CD4-positive, alpha-beta T cell treated with Interleukin-21 for 1 hour (primary cell): ENCODE measurements around the gene TPSG1.
"Not testable (repeated sequence)": the region's sequence is repeated elsewhere in the genome, so short reads cannot be mapped to it uniquely, and the experiment has no call there.

Source experiments
- DNase-seq: peaks from one replicate; pipeline ENCODE4 v3.0.0-alpha.2; 2020

The TPSG1 gene

DNA sequence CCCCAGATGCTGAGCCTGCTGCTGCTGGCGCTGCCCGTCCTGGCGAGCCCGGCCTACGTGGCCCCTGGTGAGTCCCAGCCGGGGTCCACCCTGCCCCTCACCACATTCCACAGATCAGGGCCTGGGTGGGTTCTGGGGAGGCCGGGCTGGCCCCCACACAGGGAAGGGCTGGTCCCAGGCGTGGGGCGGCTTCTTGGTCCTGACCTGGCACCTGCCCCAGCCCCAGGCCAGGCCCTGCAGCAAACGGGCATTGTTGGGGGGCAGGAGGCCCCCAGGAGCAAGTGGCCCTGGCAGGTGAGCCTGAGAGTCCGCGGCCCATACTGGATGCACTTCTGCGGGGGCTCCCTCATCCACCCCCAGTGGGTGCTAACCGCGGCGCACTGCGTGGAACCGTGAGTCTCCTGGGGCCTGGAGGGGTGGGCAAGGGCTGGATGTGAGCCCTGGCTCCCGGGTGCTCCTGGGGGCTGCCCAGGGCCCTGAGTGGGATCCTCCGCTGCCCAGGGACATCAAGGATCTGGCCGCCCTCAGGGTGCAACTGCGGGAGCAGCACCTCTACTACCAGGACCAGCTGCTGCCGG lies 31.3 kb upstream of the TPSG1 start:
- not testable (repeated sequence) for DNase-seq

DNA sequence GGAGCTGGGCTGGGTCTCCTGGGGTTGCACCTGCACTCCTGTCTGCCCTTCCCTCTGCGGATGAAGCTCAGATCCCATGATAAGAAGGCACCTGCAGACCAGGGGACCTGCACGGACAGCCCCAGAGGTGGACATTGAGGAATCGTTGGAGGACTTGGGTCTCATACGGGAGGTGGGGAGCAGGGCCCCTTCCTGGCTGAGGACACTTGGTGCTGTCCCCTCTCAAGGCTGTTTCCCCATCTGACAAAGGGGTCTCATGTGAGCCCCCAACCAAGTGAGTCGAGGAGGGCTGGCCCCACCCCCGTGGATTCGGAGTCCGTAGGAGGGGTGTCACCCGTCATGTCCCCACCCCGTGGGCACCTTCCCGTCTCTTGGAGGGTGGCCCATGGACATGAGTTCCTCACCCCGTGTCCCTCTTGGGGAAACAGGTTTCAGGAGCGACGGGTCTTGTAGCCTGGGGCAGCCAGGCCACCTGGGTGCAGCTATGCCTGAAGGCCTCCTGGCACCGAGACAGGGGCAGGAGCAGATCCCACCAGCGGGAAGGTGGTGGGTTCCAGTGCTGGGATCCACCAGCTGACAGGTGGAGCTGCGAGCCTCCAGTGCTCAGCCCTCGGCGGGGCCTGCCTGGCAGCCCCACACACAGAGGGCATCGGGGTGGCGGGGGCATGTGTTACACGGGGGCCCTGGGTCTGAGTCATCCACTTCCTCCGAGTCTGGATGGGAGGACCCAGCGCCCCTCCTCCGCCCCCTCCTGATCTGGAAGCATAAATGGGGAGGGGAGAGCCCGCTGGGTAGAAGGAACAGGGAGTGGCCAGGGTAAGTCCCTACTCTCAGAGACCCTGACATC lies 30.4 kb upstream of the TPSG1 start, which contains the start of gene TPSD1:
TSS of gene TPSD1 (plus strand) at position 794 of the 847 bp plus-strand sequence. CDS start 212 bp downstream, outside the sequence.
- DNase-seq = not testable (repeated sequence)

GRCh38 chr16:1254821-1255220 lies 29.8 kb upstream of the TPSG1 start:
- not testable (repeated sequence) for DNase-seq

GRCh38 chr16:1253701-1254364 lies 28.8 kb upstream of the TPSG1 start:
- DNase-seq = not testable (repeated sequence)

GRCh38 chr16:1249031-1249755 lies 24.1 kb upstream of the TPSG1 start:
- not testable (repeated sequence) for DNase-seq

GRCh38 chr16:1247903-1248537 lies 23.0 kb upstream of the TPSG1 start:
- not testable (repeated sequence) for DNase-seq

GRCh38 chr16:1245452-1246020 lies 20.5 kb upstream of the TPSG1 start:
- no peak for DNase-seq

DNA sequence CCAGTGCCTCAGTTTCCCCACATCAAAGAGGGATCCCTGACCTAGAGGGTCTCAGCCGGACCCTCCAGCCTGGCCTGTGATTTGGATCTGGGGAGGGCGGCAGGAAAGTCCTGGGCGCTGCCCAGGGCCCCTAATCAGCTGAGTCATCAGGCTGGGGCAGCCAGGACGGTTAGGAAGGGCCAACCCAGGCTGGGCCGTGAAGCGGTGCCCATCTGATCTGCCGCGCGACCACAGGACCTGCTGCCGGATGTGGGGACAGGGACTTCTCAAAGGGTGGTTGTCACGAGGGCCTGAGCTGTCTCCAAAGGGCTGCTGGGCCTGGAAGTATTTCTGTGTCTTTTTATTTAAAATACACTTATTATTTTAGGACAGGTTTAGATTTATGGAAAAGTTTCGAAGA lies 19.8 kb upstream of the TPSG1 start:
- DNase-seq = no peak

GRCh38 chr16:1243907-1244850 lies 19.1 kb upstream of the TPSG1 start:
- not testable (repeated sequence) for DNase-seq

DNA sequence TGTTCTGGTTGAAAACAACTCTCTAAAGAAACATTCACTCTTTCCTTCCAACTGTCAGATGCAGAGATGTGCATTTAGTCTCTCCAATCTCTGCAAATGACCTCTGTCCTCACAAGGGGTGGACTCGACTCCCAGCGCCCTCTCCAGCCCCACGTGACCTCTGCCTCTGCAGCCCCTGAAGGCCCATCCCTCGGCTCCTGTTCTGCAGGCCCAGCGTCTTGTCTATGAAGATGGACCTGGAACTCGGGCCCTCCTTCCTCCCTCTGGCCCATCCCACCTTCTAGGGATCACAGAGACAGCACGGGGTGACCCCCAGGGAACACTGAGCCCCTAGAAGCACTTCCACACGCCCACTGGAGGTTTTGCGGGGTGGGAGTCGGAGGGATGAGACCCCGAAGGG lies 18.3 kb upstream of the TPSG1 start:
- not testable (repeated sequence) for DNase-seq

GRCh38 chr16:1241081-1241480 lies 16.0 kb upstream of the TPSG1 start:
- not testable (repeated sequence) for DNase-seq

DNA sequence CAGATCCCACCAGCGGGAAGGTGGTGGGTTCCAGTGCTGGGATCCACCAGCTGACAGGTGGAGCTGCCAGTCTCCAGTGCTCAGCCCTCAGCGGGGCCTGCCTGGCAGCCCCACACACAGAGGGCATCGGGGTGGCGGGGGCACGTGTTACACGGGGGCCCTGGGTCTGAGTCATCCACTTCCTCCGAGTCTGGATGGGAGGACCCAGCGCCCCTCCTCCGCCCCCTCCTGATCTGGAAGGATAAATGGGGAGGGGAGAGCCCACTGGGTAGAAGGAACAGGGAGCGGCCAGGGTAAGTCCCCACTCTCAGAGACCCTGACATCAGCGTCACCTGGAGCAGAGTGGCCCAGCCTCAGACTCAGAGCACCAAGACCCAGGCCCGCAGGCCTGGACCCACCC lies 15.4 kb upstream of the TPSG1 start, which contains the start of gene TPSAB1:
TSS of gene TPSAB1 (plus strand) at position 270 of the 400 bp plus-strand sequence. CDS start 234 bp downstream, outside the sequence.
- not testable (repeated sequence) for DNase-seq

GRCh38 chr16:1239575-1239974 lies 14.5 kb upstream of the TPSG1 start:
- not testable (repeated sequence) for DNase-seq

- not testable (repeated sequence) for DNase-seq
These were observed 13.8 kb upstream of the TPSG1 start for GRCh38 chr16:1238909-1239308.

GRCh38 chr16:1237990-1238389 lies 12.9 kb upstream of the TPSG1 start:
- DNase-seq = no peak

DNA sequence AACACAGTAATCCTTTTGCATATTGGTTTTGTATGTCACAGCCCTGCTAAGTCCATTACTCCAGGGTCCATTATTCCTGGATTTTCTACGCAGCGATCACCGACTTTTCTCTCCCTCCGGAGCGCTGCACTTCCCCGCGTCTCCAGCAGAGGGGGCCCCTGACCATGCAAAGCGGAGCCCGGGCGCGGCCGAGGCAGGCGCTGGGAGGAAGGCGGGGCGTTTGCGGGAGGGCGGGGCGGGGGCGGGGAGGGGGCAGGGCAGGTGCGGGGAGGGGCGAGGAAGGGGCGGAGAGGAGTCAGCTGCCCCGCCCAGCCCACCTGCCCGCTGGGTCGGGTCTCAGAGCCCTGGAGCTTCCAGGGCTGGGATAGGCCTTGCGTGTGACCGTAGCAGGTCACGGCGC lies 11.6 kb upstream of the TPSG1 start:
- DNase-seq = not testable (repeated sequence)

- not testable (repeated sequence) for DNase-seq
These were observed 7.1 kb upstream of the TPSG1 start for GRCh38 chr16:1232049-1232748.

DNA sequence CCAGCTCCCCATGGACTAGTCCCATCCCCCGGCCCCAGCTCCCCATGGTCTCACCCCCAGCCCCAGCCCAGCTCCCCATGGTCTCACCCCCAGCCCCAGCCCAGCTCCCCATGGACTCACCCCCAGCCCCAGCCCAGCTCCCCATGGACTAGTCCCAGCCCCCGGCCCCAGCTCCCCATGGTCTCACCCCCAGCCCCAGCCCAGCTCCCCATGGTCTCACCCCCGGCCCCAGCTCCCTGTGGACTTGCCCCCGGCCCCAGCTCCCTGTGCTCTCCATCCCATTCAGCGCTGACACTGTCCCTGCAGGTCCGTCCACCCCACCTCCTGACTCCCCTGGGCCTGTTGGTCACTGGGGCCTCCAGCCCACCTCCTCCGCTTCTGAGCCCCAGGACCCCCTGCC lies 6.2 kb upstream of the TPSG1 start:
- DNase-seq = not testable (repeated sequence)

GRCh38 chr16:1230471-1231212 lies 5.6 kb upstream of the TPSG1 start:
- not testable (repeated sequence) for DNase-seq
